T-helper 1 cell treated with Interleukin-12 subunit alpha and Interleukin-12 subunit beta and Interleukin-4 antibody, amounts not matched to agents 30 μg/mL and 1 μg/mL, for 36 hours (primary cell): ENCODE measurements around the gene FAM53A.
"Not testable (repeated sequence)": the region's sequence is repeated elsewhere in the genome, so short reads cannot be mapped to it uniquely, and the experiment has no call there.

Experiments
- H3K27ac Mint-ChIP-seq: one replicate; pipeline ENCODE4 v1.8.0; 2021; ENCODE audit warnings: mild to moderate bottlenecking, mixed read lengths
- H3K27me3 Mint-ChIP-seq: one replicate; pipeline ENCODE4 v1.8.0; 2021; ENCODE audit warnings: low read depth, mixed read lengths
- H3K36me3 Mint-ChIP-seq: one replicate; pipeline ENCODE4 v1.8.0; 2021; ENCODE audit warnings: low read depth, mixed read lengths
- H3K4me1 Mint-ChIP-seq: one replicate; pipeline ENCODE4 v1.8.0; 2021; ENCODE audit warnings: low read depth, mixed read lengths
- H3K4me3 Mint-ChIP-seq: one replicate; pipeline ENCODE4 v1.8.0; 2021; ENCODE audit warnings: mild to moderate bottlenecking, moderate library complexity, mixed read lengths
- H3K9me3 Mint-ChIP-seq: one replicate; pipeline ENCODE4 v1.8.0; 2021; ENCODE audit warnings: mixed read lengths

Gene FAM53A

DNA sequence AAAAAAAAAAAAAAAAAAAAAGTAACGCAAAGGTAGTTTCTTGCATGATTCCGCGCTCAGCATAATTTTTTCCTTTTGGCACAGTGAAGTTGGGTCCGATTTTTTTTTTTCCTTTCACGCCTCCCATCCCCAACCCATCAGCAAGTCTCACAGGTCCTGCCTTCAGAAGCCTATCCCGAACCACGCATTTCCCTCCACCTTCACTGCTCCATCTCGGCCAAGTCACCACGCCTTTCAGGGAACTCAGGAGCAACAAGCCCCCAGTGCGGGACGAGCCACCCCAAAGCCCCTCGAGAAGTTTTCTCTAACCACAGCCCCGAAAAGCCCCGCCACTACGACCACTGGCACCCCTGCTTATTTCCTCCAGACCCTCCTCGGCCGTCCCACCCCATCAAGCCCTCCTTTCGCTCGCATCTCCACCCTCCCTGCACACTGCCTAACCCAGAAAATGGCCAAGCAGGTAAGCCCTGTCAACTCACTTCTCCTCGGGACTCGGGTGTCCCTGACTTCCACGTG is 27.0 kb upstream of the FAM53A start:
- H3K27ac Mint-ChIP-seq = peak overlapping the region; percentile 83
- no peaks in the 10 kb centered on the region for H3K27me3 Mint-ChIP-seq
- no peaks in the 10 kb centered on the region for H3K9me3 Mint-ChIP-seq
- H3K4me1 Mint-ChIP-seq = peaks cover 56% of the 10 kb centered on the region
- peaks cover 34% of the 10 kb centered on the region for H3K36me3 Mint-ChIP-seq
- peak overlapping the region; percentile 93 for H3K4me3 Mint-ChIP-seq

DNA sequence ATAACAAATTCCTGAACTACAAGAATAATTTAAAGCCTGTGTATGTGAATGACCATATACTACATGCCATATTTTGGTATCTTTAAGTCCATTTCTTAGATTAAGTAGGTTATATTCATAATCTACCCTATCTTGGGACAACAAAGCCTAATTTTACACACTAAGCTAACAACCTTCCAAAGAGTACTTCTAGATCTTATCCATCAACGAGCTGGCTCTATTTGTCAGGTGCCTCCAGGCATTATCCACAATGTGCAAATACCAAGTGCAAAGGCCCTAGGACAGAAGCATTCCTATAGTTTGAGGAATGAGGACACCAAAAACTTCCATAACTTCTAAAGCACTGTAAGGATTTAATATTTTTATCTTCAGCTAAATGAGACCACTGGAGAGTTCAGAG is 24.5 kb upstream of the FAM53A start:
- H3K9me3 Mint-ChIP-seq = no peaks in the 10 kb centered on the region
- H3K4me3 Mint-ChIP-seq = no peak overlapping the region
- H3K4me1 Mint-ChIP-seq = peaks cover 44% of the 10 kb centered on the region
- H3K27me3 Mint-ChIP-seq = no peaks in the 10 kb centered on the region
- no peak overlapping the region for H3K27ac Mint-ChIP-seq
- peaks cover 39% of the 10 kb centered on the region for H3K36me3 Mint-ChIP-seq

DNA sequence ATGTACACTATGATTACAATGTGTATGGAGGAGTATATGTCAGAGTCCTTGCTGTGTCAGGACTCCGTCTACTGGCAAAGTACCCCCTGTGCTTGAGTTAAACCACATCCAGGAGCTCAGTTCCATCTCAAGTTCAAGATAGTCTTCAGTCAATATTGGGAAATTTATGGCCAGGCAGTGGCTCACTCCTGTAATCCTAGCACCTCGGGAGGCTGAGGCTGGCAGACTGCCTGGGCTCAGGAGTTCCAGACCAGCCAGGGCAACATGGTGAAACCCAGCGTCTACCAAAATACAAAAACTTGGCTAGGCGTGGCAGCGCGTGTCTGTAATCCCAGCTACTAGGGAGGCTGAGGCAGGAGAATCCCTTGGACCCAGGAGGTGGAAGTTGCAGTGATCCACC is 22.2 kb upstream of the FAM53A start:
- no peaks in the 10 kb centered on the region for H3K27me3 Mint-ChIP-seq
- peaks cover 42% of the 10 kb centered on the region for H3K4me1 Mint-ChIP-seq
- H3K9me3 Mint-ChIP-seq = no peaks in the 10 kb centered on the region
- no peak overlapping the region for H3K4me3 Mint-ChIP-seq
- H3K36me3 Mint-ChIP-seq = peaks cover 43% of the 10 kb centered on the region
- H3K27ac Mint-ChIP-seq = no peak overlapping the region

DNA sequence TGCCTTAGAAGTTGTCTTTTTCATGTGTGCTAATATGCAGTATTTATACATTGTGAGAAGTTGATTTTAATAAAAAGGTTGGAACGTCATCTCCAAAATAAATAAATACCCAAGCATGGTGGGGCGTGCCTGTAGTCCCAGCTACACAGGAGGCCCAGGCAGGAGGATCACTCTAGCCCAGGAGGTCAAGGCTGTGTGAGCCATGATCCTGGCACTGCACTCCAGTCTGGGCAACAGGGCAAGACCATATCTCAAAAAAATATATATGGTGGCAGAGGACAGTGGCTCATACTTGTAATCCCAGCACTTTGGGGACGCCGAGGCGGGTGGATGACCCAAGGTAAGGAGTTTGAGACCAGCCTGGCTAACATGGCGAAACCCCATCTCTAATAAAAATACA is 21.6 kb upstream of the FAM53A start:
- no peak overlapping the region for H3K27ac Mint-ChIP-seq
- H3K36me3 Mint-ChIP-seq = peaks cover 40% of the 10 kb centered on the region
- H3K4me1 Mint-ChIP-seq = peaks cover 38% of the 10 kb centered on the region
- H3K9me3 Mint-ChIP-seq = no peaks in the 10 kb centered on the region
- H3K27me3 Mint-ChIP-seq = no peaks in the 10 kb centered on the region
- H3K4me3 Mint-ChIP-seq = no peak overlapping the region

DNA sequence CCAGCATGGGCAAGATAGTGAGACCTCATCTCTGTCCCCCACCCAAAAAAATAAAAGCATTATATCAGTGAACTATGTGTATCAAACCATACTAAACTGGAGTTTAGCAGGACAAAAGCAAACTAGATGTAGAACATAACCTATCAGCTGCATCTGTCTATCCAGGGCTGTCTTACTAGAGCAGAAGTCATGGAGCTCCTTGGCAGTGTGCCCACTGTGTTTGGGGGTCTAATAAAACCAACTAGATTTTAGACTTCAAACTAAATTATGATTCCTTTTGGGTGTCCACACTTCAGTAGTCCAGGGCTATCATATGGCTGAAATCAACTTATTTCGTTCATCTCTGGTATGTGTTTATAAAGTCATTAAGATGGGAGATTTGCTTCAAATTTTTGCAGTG is 19.8 kb upstream of the FAM53A start:
- Mint-ChIP-seq H3K27me3 (no peaks in the 10 kb centered on the region), H3K4me3 (no peak overlapping the region), H3K4me1 (peaks cover 21% of the 10 kb centered on the region), H3K36me3 (peaks cover 40% of the 10 kb centered on the region), H3K9me3 (no peaks in the 10 kb centered on the region), H3K27ac (no peak overlapping the region)

DNA sequence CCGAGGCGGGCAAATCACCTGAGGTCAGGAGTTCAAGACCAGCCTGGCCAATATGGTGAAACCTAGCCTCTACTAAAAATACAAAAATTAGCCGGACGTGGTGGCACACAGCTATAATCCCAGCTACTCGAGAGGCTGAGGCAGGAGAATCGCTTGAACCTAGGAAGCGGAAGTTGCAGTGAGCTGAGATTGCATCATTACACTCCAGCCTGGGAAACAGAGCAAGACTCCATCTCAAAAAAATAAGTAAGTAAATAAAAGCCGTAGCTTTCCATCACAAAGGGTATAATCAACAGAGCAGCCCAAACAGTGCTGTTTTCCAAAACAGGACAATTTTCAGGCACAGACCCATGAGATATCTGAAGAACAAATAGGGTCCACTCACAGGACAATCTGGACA is 17.6 kb upstream of the FAM53A start:
- not testable (repeated sequence) for H3K9me3 Mint-ChIP-seq, H3K4me3 Mint-ChIP-seq, H3K27ac Mint-ChIP-seq, H3K27me3 Mint-ChIP-seq
- Mint-ChIP-seq H3K36me3 (peaks cover 32% of the 10 kb centered on the region), H3K4me1 (peaks cover 11% of the 10 kb centered on the region)

DNA sequence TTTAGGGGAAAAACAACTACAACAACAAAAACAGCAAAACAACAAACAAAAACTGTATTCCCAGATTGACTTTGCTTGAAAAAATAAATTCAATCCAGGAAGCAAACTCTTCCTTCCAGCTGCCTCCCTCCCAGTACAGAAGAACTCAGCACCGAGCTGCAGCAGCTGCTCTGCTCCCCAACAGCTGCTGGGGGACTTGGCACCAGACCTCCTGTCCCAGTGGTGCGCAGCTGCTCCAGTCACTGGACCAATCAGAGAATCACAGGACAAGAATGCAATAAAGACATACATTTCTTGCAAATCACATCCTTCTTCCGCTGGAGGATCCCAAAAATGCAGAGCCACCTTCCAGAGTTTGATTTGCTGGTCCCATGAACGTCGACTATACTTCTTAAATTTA is 11.8 kb upstream of the FAM53A start:
- Mint-ChIP-seq H3K27ac (no peak overlapping the region), H3K9me3 (no peaks in the 10 kb centered on the region), H3K4me3 (no peak overlapping the region), H3K4me1 (peaks cover 7% of the 10 kb centered on the region), H3K36me3 (peaks cover 47% of the 10 kb centered on the region), H3K27me3 (no peaks in the 10 kb centered on the region)

DNA sequence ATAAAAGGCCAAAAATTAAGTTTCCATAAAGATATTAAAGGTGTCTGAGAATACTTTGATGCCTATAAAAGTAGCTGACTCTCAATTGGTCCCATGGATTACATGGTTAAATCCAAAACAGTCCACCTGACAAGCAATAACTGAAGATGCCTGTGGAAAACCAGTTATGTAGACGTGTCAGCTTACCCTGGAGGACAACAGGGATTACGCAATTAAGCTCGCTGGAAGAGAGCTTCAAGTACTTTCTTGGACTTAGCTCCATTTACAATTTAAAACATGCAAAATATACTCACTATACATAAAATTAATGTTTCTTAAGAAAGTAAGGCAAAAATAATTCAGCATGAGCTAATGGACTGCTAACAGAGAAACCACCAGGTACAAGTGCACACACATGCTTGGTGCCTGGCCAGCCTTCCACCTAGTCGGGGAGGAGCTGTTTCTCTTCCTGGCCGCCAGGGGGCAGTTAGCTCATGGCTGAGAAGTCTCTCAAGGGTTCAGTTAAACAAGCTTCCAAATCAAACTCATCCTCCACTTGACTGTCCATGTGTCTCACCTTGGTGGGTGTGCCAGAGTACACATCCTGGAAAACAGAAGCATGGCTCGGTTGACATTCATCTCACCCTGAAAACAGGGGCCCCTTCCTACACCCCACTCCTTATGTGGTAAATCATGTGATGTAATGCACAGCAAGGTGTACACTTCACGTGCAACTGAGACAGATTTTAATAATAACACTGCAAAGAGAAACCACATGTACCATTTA is 9.2 kb upstream of the FAM53A start:
- Mint-ChIP-seq H3K27ac (peak overlapping the region; percentile 70), H3K27me3 (no peaks in the 10 kb centered on the region), H3K36me3 (peaks cover 46% of the 10 kb centered on the region), H3K4me1 (peaks cover 9% of the 10 kb centered on the region), H3K4me3 (no peak overlapping the region), H3K9me3 (no peaks in the 10 kb centered on the region)

DNA sequence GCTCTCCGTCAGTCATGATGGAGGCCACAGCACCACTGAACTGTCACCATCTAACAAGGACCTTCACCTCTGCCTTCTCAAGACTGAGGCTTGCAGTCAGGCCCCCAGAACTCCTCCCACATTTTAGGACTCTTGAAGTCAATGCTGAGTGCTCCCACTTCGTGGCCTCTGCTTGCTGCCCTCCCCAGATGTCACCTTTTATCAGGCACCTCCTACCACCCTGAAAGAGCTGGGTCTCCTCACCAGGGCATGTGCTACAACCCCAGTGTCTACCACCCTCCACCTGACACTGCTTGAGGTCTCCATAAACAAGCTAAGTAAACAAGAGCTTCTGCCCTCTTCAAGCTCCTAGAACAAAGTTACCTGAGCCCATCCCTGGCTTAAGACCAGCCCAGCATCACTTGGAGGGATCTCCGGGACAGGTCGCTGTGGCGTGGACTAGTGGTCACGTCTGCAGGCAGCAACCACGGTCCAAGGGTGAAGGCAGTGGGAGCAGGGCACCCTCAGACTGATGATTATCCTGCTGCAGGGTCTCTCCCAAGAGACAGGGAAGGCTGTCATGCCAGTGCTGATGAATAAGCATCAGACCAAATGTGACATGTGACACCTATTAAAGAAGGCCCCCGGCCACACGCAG is 7.7 kb upstream of the FAM53A start:
- no peaks in the 10 kb centered on the region for H3K27me3 Mint-ChIP-seq
- H3K36me3 Mint-ChIP-seq = peaks cover 43% of the 10 kb centered on the region
- no peak overlapping the region for H3K4me3 Mint-ChIP-seq
- peaks cover 9% of the 10 kb centered on the region for H3K4me1 Mint-ChIP-seq
- H3K27ac Mint-ChIP-seq = no peak overlapping the region
- no peaks in the 10 kb centered on the region for H3K9me3 Mint-ChIP-seq

DNA sequence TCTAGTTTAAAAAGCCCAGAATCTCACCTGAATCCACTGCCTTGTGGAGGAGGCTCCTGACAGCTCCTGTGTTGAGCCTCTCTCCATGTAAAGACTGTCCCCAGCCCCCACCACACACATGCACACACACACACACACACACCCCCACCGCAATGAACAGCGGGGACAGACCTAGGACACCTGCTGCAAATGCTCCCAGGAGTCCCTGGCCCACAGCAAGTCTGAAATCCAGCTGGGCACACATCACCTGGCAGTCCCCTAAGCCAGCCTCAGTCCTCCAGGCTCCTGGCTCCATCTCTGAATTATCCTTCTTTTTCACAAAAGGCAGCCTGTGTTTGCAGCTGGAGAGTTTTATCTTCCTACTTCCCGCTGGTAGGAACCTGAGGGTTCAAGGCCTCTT is 6.6 kb upstream of the FAM53A start:
- no peaks in the 10 kb centered on the region for H3K9me3 Mint-ChIP-seq
- H3K4me3 Mint-ChIP-seq = no peak overlapping the region
- peaks cover 9% of the 10 kb centered on the region for H3K4me1 Mint-ChIP-seq

DNA sequence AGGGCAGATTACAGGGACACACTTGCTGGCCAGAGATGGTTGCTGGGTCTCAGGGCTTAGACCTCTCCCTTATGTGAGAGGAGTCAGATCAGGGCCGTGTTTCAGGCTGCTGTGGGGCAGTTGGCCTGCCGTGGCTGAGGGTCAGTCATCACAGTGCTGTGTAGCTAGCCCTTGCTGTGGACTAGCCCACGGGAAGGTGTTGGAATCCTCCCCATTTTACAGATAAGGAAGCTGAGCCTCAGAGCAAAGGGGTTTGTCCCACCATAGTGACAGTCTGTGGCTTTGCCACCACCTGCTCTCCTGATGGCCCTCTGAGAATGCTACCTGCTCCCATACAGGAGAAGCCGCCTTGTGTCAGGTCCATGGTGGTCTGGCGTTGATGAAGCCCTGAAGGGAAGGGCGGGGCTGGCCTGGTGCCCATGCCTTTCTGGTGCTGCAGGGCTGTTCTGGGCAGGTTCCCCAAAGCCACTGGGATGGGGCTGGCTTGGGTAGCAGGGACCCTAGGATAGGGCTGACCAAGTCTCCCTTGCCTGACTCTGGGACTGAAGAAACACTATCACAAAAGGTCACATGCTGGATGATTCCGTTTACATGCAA is 2.4 kb upstream of the FAM53A start:
- no peaks in the 10 kb centered on the region for H3K9me3 Mint-ChIP-seq
- no peak overlapping the region for H3K27ac Mint-ChIP-seq
- peaks cover 10% of the 10 kb centered on the region for H3K36me3 Mint-ChIP-seq
- H3K4me1 Mint-ChIP-seq = peaks cover 13% of the 10 kb centered on the region
- no peaks in the 10 kb centered on the region for H3K27me3 Mint-ChIP-seq
- peak overlapping the region; percentile 10 for H3K4me3 Mint-ChIP-seq

More for the DNA sequence above, 6.6 kb upstream of the FAM53A start:
- Mint-ChIP-seq H3K36me3 (peaks cover 38% of the 10 kb centered on the region), H3K27me3 (no peaks in the 10 kb centered on the region), H3K27ac (no peak overlapping the region)

DNA sequence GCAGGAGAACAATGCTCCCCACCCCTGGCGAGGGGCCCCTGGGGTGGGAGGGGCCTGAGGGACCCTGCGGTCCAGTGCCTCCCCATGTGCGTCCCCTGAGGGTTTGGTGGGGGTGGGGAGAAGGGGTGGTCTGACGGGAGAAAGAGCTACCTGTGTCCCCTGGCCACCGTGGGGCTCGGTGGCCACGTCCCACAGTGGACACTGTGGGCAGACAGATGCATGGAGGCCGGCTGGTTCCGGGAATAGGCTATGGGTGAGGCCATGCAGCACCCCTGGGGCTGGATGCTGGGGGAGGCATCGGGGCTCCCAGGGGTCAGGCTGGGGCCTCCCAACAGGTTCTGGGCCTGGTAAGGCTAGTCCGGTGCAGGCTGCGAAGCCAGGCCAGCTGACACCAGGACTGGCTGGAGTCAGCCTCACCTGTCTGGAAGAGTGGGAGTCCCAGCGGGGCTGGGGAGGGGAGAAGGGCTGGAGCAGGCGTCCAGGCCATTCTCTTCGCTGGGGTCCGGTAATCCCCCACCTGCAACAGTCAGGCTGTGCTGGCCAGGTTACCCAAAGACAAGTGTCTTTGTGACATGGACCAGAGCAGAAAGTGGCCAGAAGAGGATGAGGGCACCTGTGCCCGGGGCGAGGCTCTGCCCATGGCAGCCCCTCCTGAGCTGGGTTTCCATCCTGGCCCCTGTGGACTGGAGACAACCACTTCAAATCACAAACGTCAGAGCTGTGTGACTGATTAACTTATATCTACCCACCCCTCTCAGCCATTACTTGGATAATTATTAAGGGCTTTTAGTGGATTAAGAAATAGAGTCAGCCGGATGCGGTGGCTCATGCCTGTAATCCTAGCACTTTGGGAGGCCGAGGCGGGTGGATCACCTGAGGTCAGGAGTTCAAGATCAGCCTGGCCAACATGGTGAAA is 1.4 kb upstream of the FAM53A start:
- Mint-ChIP-seq H3K4me1 (peaks cover 12% of the 10 kb centered on the region), H3K4me3 (no peak overlapping the region), H3K27me3 (no peaks in the 10 kb centered on the region), H3K27ac (no peak overlapping the region), H3K9me3 (no peaks in the 10 kb centered on the region), H3K36me3 (peaks cover 5% of the 10 kb centered on the region)

DNA sequence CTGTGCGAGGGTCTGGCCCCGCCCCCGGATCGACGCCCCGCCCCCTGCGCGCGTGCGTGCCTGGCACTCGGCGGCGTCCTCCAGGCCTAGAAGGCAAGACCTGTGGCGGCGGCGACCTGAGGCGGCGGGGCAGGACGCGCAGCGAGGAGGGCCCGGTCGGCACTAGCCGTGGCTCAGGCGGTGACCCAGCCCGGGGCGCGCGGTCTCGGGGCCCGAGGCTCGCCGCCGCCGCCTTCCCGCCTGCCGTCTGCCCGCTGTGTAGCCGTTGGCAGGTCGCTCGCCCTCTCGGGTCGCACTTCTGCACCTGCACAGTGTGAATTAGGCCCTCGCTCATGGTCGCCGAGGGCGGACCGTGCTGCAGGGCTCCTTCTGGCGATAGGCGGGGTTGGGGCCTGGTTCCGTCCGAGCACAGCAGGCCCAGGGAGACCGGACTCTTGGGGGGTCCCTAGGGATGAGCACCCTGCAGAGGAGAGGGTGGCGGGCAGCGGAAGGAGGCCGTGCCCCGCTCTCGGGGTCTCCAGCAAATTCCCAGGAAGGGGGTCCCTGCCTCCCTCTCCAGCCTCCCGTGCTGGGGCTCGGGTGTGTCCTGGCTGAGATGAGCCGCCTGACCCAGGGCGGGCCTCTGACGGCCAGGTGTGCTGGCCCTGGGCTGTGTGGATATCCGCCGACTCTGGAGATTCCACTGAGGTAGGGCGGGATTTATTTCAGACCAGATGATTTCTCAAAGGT is 557 bp upstream of the FAM53A start:
- H3K27me3 Mint-ChIP-seq = no peaks in the 10 kb centered on the region
- H3K36me3 Mint-ChIP-seq = peaks cover 2% of the 10 kb centered on the region
- H3K27ac Mint-ChIP-seq = no peak overlapping the region
- H3K4me1 Mint-ChIP-seq = peaks cover 11% of the 10 kb centered on the region
- H3K9me3 Mint-ChIP-seq = no peaks in the 10 kb centered on the region
- no peak overlapping the region for H3K4me3 Mint-ChIP-seq
